ENCODE data around the gene NHP2.

Gene NHP2

GRCh38 chr5:178110511-178110910 lies 43.2 kb downstream of the NHP2 start:
- TF ChIP-seq SUZ12 (IDR thresholded peaks at IDR 0.05; ENCODE audit: extremely low read depth, insufficient read depth, insufficient read length), result no peak
- no peak for TF ChIP-seq YY1 (IDR thresholded peaks at IDR 0.05; ENCODE audit: insufficient read depth, insufficient read length)
- no peak for TF ChIP-seq ZNF274 (IDR thresholded peaks at IDR 0.05; ENCODE audit: low read depth, low read length)
- Histone ChIP-seq H3K27me3 (ENCODE audit: insufficient read depth, insufficient read length) (no peaks in the 10 kb centered on the region), H3K36me3 (ENCODE audit: insufficient read depth, insufficient read length, low read length) (no peaks in the 10 kb centered on the region), H3K9me3 (ENCODE audit: insufficient read depth, low read length) (no peaks in the 10 kb centered on the region), H3K4me1 (ENCODE audit: insufficient read depth, insufficient read length) (peaks cover 10% of the 10 kb centered on the region), H3K9ac (ENCODE audit: insufficient read length, low read depth) (no peak overlapping the region), H3K4me3 (ENCODE audit: insufficient read length, low read depth) (no peak overlapping the region)
- DNase-seq (ENCODE audit: low read depth, low spot score), result no peak

- H3K4me1 ChIP-seq (ENCODE audit: insufficient read depth, insufficient read length), result peaks cover 5% of the 10 kb centered on the region
- DNase-seq (ENCODE audit: low read depth, low spot score), result no peak
- TF ChIP-seq SUZ12 (IDR thresholded peaks at IDR 0.05; ENCODE audit: extremely low read depth, insufficient read depth, insufficient read length) (no peak), ZNF274 (IDR thresholded peaks at IDR 0.05; ENCODE audit: low read depth, low read length) (no peak), YY1 (IDR thresholded peaks at IDR 0.05; ENCODE audit: insufficient read depth, insufficient read length) (no peak)
Observed at GRCh38 chr5:178108966-178109365, 44.7 kb downstream of the NHP2 start.

GRCh38 chr5:178108446-178108845 lies 45.2 kb downstream of the NHP2 start:
- H3K4me3 ChIP-seq (ENCODE audit: insufficient read length, low read depth), result no peak overlapping the region
- peak overlapping the region; percentile 8 for H3K9ac ChIP-seq (ENCODE audit: insufficient read length, low read depth)
- no peak for DNase-seq (ENCODE audit: low read depth, low spot score)
- TF ChIP-seq ZNF274 (IDR thresholded peaks at IDR 0.05; ENCODE audit: low read depth, low read length) (no peak), YY1 (IDR thresholded peaks at IDR 0.05; ENCODE audit: insufficient read depth, insufficient read length) (no peak), SUZ12 (IDR thresholded peaks at IDR 0.05; ENCODE audit: extremely low read depth, insufficient read depth, insufficient read length) (no peak)
- H3K27me3 ChIP-seq (ENCODE audit: insufficient read depth, insufficient read length), result no peaks in the 10 kb centered on the region
- peaks cover 5% of the 10 kb centered on the region for H3K4me1 ChIP-seq (ENCODE audit: insufficient read depth, insufficient read length)
- no peaks in the 10 kb centered on the region for H3K36me3 ChIP-seq (ENCODE audit: insufficient read depth, insufficient read length, low read length)
- no peaks in the 10 kb centered on the region for H3K9me3 ChIP-seq (ENCODE audit: insufficient read depth, low read length)

More at GRCh38 chr5:178108966-178109365, 44.7 kb downstream of the NHP2 start:
- H3K4me3 ChIP-seq (ENCODE audit: insufficient read length, low read depth), result no peak overlapping the region
- no peaks in the 10 kb centered on the region for H3K9me3 ChIP-seq (ENCODE audit: insufficient read depth, low read length)
- peak overlapping the region; percentile 8 for H3K9ac ChIP-seq (ENCODE audit: insufficient read length, low read depth)
- H3K27me3 ChIP-seq (ENCODE audit: insufficient read depth, insufficient read length), result no peaks in the 10 kb centered on the region
- no peaks in the 10 kb centered on the region for H3K36me3 ChIP-seq (ENCODE audit: insufficient read depth, insufficient read length, low read length)

- Histone ChIP-seq H3K4me3 (ENCODE audit: insufficient read length, low read depth) (no peak overlapping the region), H3K27me3 (ENCODE audit: insufficient read depth, insufficient read length) (no peaks in the 10 kb centered on the region), H3K9me3 (ENCODE audit: insufficient read depth, low read length) (no peaks in the 10 kb centered on the region), H3K36me3 (ENCODE audit: insufficient read depth, insufficient read length, low read length) (no peaks in the 10 kb centered on the region), H3K4me1 (ENCODE audit: insufficient read depth, insufficient read length) (peaks cover 5% of the 10 kb centered on the region), H3K9ac (ENCODE audit: insufficient read length, low read depth) (no peak overlapping the region)
- TF ChIP-seq YY1 (IDR thresholded peaks at IDR 0.05; ENCODE audit: insufficient read depth, insufficient read length) (no peak), SUZ12 (IDR thresholded peaks at IDR 0.05; ENCODE audit: extremely low read depth, insufficient read depth, insufficient read length) (no peak), ZNF274 (IDR thresholded peaks at IDR 0.05; ENCODE audit: low read depth, low read length) (no peak)
- no peak for DNase-seq (ENCODE audit: low read depth, low spot score)
Observed at GRCh38 chr5:178107756-178108310, 45.9 kb downstream of the NHP2 start.

GRCh38 chr5:178106556-178107239 lies 47.0 kb downstream of the NHP2 start:
- no peaks in the 10 kb centered on the region for H3K27me3 ChIP-seq (ENCODE audit: insufficient read depth, insufficient read length)
- no peak overlapping the region for H3K9ac ChIP-seq (ENCODE audit: insufficient read length, low read depth)
- no peak overlapping the region for H3K4me3 ChIP-seq (ENCODE audit: insufficient read length, low read depth)
- no peak for DNase-seq (ENCODE audit: low read depth, low spot score)
- H3K4me1 ChIP-seq (ENCODE audit: insufficient read depth, insufficient read length), result peaks cover 5% of the 10 kb centered on the region
- no peaks in the 10 kb centered on the region for H3K9me3 ChIP-seq (ENCODE audit: insufficient read depth, low read length)
- H3K36me3 ChIP-seq (ENCODE audit: insufficient read depth, insufficient read length, low read length), result no peaks in the 10 kb centered on the region
- TF ChIP-seq SUZ12 (IDR thresholded peaks at IDR 0.05; ENCODE audit: extremely low read depth, insufficient read depth, insufficient read length) (no peak), YY1 (IDR thresholded peaks at IDR 0.05; ENCODE audit: insufficient read depth, insufficient read length) (no peak), ZNF274 (IDR thresholded peaks at IDR 0.05; ENCODE audit: low read depth, low read length) (no peak)

GRCh38 chr5:178106086-178106485 lies 47.6 kb downstream of the NHP2 start:
- H3K27me3 ChIP-seq (ENCODE audit: insufficient read depth, insufficient read length), result no peaks in the 10 kb centered on the region
- no peak overlapping the region for H3K4me3 ChIP-seq (ENCODE audit: insufficient read length, low read depth)
- no peaks in the 10 kb centered on the region for H3K36me3 ChIP-seq (ENCODE audit: insufficient read depth, insufficient read length, low read length)
- DNase-seq (ENCODE audit: low read depth, low spot score), result no peak
- H3K4me1 ChIP-seq (ENCODE audit: insufficient read depth, insufficient read length), result peaks cover 5% of the 10 kb centered on the region
- no peak for TF ChIP-seq YY1 (IDR thresholded peaks at IDR 0.05; ENCODE audit: insufficient read depth, insufficient read length)
- no peak for TF ChIP-seq ZNF274 (IDR thresholded peaks at IDR 0.05; ENCODE audit: low read depth, low read length)
- no peak for TF ChIP-seq SUZ12 (IDR thresholded peaks at IDR 0.05; ENCODE audit: extremely low read depth, insufficient read depth, insufficient read length)
- H3K9ac ChIP-seq (ENCODE audit: insufficient read length, low read depth), result no peak overlapping the region
- H3K9me3 ChIP-seq (ENCODE audit: insufficient read depth, low read length), result no peaks in the 10 kb centered on the region

GRCh38 chr5:178104492-178104891 lies 49.2 kb downstream of the NHP2 start:
- Histone ChIP-seq H3K27me3 (ENCODE audit: insufficient read depth, insufficient read length) (no peaks in the 10 kb centered on the region), H3K36me3 (ENCODE audit: insufficient read depth, insufficient read length, low read length) (no peaks in the 10 kb centered on the region), H3K4me3 (ENCODE audit: insufficient read length, low read depth) (no peak overlapping the region), H3K9ac (ENCODE audit: insufficient read length, low read depth) (no peak overlapping the region), H3K4me1 (ENCODE audit: insufficient read depth, insufficient read length) (peaks cover 5% of the 10 kb centered on the region), H3K9me3 (ENCODE audit: insufficient read depth, low read length) (no peaks in the 10 kb centered on the region)
- no peak for TF ChIP-seq YY1 (IDR thresholded peaks at IDR 0.05; ENCODE audit: insufficient read depth, insufficient read length)
- TF ChIP-seq SUZ12 (IDR thresholded peaks at IDR 0.05; ENCODE audit: extremely low read depth, insufficient read depth, insufficient read length), result no peak
- TF ChIP-seq ZNF274 (IDR thresholded peaks at IDR 0.05; ENCODE audit: low read depth, low read length), result no peak
- DNase-seq (ENCODE audit: low read depth, low spot score), result no peak
